Measurements from ENCODE around the gene RABL3.

DNA sequence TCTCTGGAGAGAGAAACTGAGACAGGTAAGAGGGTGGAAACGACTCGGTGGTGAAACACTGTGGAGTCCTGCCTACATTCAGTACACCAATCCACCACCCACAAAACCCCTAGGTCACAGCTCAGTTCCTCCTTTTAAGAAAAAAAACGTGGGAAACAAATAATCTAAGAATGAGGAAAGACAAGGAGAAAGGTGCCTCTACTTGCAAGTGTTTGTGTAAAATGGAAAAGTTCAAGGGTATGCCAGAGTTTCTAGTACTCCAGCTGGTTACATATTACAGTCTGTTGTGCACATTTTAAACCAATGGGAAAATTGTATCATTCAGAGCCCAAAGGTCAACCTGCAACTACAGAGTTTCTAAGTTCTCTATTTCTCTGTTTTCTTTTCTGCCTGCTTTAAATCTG, 92.5 kb downstream of the RABL3 start:
- no peak for TF ChIP-seq POLR2AphosphoS5 (IDR thresholded peaks at IDR 0.05; ENCODE audit: borderline replicate concordance, low read depth, low read length)
- TF ChIP-seq EZH2 (IDR thresholded peaks at IDR 0.05) = no peak
